HepG2 (cell line): ENCODE data around the gene SYT8. TPM values are rescaled to one million over a fixed set of nuclear protein-coding genes. Genes with fewer than 3 reads are reported as not detected.

Source experiments
- BRD4 ChIP-seq: sonication (generic); formaldehyde crosslinking; IDR thresholded peaks from 2 replicates; pipeline ENCODE4 v1.4.0; 2020; ENCODE audit warnings: missing genetic modification reagents
- DMAP1 ChIP-seq: IDR thresholded peaks from 2 replicates; pipeline ENCODE4 v1.6.1; 2016
- DNMT3B ChIP-seq: conservative IDR thresholded peaks from 2 replicates; pipeline ENCODE4 v1.6.1; 2016; ENCODE audit warnings: missing biosample characterization, control low read depth
- KLF11 ChIP-seq: IDR thresholded peaks from 2 replicates; pipeline ENCODE4 v1.6.1; 2016; ENCODE audit warnings: missing compliant biosample characterization
- NBN ChIP-seq: fragments of 450-650 bp; conservative IDR thresholded peaks from 2 replicates; pipeline ENCODE4 v1.6.1; 2017
- NFYB ChIP-seq: sonication (generic); formaldehyde crosslinking; IDR thresholded peaks from 2 replicates; pipeline ENCODE4 v1.4.0; 2020; ENCODE audit warnings: missing genetic modification reagents
- NR2C2 ChIP-seq: sonication (generic); formaldehyde crosslinking; IDR thresholded peaks from 2 replicates; pipeline ENCODE4 v1.4.0; 2020; ENCODE audit warnings: missing genetic modification reagents, mild to moderate bottlenecking, moderate library complexity, borderline replicate concordance
- PCBP2 ChIP-seq: fragments of 200-400 bp; formaldehyde crosslinking; optimal IDR thresholded peaks from 2 replicates; pipeline ENCODE3; 2018; ENCODE audit warnings: low read length, low read depth; ENCODE audit not compliant: poor library complexity, severe bottlenecking
- RAD21 ChIP-seq: fragments of 450-650 bp; formaldehyde crosslinking; IDR thresholded peaks from 2 replicates; pipeline ENCODE4 v1.5.0; 2020; ENCODE audit warnings: mild to moderate bottlenecking
- ZFX ChIP-seq: sonication (generic); formaldehyde crosslinking; IDR thresholded peaks from 2 replicates; pipeline ENCODE4 v1.4.0; 2020; ENCODE audit warnings: mild to moderate bottlenecking, low read depth, missing genetic modification reagents, moderate library complexity
- ZNF138 ChIP-seq: sonication (generic); formaldehyde crosslinking; IDR thresholded peaks from 2 replicates; pipeline ENCODE4 v1.5.0; 2020; ENCODE audit warnings: mild to moderate bottlenecking, low read depth, missing genetic modification reagents
- ZNF75D ChIP-seq: sonication (generic); formaldehyde crosslinking; IDR thresholded peaks from 2 replicates; pipeline ENCODE4 v1.8.1; 2023; ENCODE audit warnings: missing genetic modification reagents, mild to moderate bottlenecking, borderline replicate concordance
- ZNF766 ChIP-seq: sonication (generic); formaldehyde crosslinking; IDR thresholded peaks from 2 replicates; pipeline ENCODE4 v1.5.0; 2020; ENCODE audit warnings: missing genetic modification reagents, borderline replicate concordance
- polyA plus RNA-seq, 8 experiments: library from polyadenylated mRNA; depleted of rRNA in 3 of 8; stranded (reverse) in 7 of 8; unstranded in 1 of 8; fragments of >200 nt; fragmentation: Illumina TruSeq in 4 of 8; extraction: Trizol in 4 of 8; gene quantifications; 2 replicates each; pipeline versions ENCODE4 v1.2.1 to v1.2.3, GENCODE V29; 2011 to 2016; ENCODE audit warnings: low read depth in 4 of 8, missing spikeins in 1 of 8, mixed read lengths in 1 of 8; ENCODE audit not compliant: insufficient read depth in 1 of 8
- total RNA-seq, 5 experiments: library from RNA; depleted of rRNA; stranded (reverse); fragments of >200 nt; fragmentation: Illumina TruSeq; extraction: Trizol; gene quantifications; 2 replicates each; pipeline ENCODE4 v1.2.3, GENCODE V29; 2016; ENCODE audit warnings: low read depth in 1 of 5
- TF ChIP-seq, protein P1 (sequence below): sonication (generic); formaldehyde crosslinking; IDR thresholded peaks from 2 replicates; pipeline ENCODE4 v1.4.0; 2020; ENCODE audit warnings: mild to moderate bottlenecking, missing genetic modification reagents
- TF ChIP-seq, protein P2 (sequence below): sonication (generic); formaldehyde crosslinking; IDR thresholded peaks from 2 replicates; pipeline ENCODE4 v1.5.0; 2020; ENCODE audit warnings: mild to moderate bottlenecking, missing genetic modification reagents
- TF ChIP-seq, protein P3 (sequence below): sonication (generic); formaldehyde crosslinking; IDR thresholded peaks from 2 replicates; pipeline ENCODE4 v1.9.0; 2021; ENCODE audit warnings: missing genetic modification reagents, mild to moderate bottlenecking, borderline replicate concordance
- TF ChIP-seq, protein P4 (sequence below): sonication (generic); formaldehyde crosslinking; IDR thresholded peaks from 2 replicates; pipeline ENCODE4 v1.5.0; 2020; ENCODE audit warnings: mild to moderate bottlenecking, missing genetic modification reagents
- TF ChIP-seq, protein P5 (sequence below): IDR thresholded peaks from 2 replicates; pipeline ENCODE4 v1.6.1; 2012; ENCODE audit warnings: inconsistent platforms

Gene SYT8
- total and polyA plus RNA-seq, 2 of the 13 experiments (the other 11 are each of a cell fraction or from before 2014, with no cell fraction given): 0.60 to 2.3 TPM

DNA sequence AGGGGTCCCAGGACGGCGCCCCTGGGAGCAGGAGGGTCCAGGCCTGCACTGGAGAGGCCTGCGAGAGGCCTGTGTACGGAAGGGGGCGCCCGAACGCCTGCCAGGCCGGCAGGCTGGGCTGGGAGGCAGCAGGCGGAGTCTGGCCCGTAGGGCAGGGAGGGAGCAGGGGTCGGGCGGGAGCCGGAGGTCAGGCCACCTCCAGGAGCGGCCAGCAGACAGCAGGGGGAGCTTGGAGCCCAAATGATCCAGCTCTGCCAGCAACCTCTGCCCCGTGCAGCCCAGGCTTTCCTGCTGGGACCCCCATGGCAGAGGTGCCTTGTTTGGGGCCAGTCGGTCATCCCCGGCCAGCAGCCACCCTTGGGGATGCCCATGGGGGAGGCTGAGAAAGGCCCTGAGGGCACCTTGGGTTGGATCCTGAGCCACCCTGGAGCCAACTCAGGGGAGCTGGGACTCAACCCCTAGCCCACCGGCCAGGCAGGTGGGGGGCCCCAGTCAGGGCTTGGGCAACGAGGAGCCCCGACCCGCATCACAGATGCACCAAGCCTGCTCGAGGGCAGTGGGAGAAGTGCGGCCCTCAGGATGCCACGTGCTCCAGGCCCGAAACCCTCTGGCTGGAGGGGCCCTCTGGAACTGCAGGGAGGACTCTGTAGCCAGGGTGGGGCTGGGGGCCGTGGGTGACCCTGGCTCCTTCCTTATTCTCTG lies 9.6 kb upstream of the SYT8 start (continued):
- TF ChIP-seq, protein P1, sequence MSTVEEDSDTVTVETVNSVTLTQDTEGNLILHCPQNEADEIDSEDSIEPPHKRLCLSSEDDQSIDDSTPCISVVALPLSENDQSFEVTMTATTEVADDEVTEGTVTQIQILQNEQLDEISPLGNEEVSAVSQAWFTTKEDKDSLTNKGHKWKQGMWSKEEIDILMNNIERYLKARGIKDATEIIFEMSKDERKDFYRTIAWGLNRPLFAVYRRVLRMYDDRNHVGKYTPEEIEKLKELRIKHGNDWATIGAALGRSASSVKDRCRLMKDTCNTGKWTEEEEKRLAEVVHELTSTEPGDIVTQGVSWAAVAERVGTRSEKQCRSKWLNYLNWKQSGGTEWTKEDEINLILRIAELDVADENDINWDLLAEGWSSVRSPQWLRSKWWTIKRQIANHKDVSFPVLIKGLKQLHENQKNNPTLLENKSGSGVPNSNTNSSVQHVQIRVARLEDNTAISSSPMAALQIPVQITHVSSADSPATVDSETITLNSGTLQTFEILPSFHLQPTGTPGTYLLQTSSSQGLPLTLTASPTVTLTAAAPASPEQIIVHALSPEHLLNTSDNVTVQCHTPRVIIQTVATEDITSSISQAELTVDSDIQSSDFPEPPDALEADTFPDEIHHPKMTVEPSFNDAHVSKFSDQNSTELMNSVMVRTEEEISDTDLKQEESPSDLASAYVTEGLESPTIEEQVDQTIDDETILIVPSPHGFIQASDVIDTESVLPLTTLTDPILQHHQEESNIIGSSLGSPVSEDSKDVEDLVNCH (CRISPR knock-in tag): no peak
- TF ChIP-seq, protein P2, sequence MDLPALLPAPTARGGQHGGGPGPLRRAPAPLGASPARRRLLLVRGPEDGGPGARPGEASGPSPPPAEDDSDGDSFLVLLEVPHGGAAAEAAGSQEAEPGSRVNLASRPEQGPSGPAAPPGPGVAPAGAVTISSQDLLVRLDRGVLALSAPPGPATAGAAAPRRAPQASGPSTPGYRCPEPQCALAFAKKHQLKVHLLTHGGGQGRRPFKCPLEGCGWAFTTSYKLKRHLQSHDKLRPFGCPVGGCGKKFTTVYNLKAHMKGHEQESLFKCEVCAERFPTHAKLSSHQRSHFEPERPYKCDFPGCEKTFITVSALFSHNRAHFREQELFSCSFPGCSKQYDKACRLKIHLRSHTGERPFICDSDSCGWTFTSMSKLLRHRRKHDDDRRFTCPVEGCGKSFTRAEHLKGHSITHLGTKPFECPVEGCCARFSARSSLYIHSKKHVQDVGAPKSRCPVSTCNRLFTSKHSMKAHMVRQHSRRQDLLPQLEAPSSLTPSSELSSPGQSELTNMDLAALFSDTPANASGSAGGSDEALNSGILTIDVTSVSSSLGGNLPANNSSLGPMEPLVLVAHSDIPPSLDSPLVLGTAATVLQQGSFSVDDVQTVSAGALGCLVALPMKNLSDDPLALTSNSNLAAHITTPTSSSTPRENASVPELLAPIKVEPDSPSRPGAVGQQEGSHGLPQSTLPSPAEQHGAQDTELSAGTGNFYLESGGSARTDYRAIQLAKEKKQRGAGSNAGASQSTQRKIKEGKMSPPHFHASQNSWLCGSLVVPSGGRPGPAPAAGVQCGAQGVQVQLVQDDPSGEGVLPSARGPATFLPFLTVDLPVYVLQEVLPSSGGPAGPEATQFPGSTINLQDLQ (CRISPR knock-in tag): no peak
- TF ChIP-seq, protein P3, sequence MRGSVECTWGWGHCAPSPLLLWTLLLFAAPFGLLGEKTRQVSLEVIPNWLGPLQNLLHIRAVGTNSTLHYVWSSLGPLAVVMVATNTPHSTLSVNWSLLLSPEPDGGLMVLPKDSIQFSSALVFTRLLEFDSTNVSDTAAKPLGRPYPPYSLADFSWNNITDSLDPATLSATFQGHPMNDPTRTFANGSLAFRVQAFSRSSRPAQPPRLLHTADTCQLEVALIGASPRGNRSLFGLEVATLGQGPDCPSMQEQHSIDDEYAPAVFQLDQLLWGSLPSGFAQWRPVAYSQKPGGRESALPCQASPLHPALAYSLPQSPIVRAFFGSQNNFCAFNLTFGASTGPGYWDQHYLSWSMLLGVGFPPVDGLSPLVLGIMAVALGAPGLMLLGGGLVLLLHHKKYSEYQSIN: no peak
- TF ChIP-seq BRD4 (CRISPR knock-in tag) (no peak; the same call in 1 of the 2 replicates), NR2C2 (peak; percentile 57; the same call in 1 of the 2 replicates), KLF11 (peak; percentile 55; the same call in 1 of the 2 replicates), NBN (no peak), ZNF766 (CRISPR knock-in tag) (peak; percentile 61; the same call in 1 of the 2 replicates), DMAP1 (CRISPR knock-in tag) (no peak), ZFX (CRISPR knock-in tag) (peak; percentile 84), ZNF75D (CRISPR knock-in tag) (no peak), PCBP2 (no peak), DNMT3B (CRISPR knock-in tag) (no peak), RAD21 (peak; percentile 96), NFYB (no peak), ZNF138 (CRISPR knock-in tag) (no peak; the same call in 1 of the 2 replicates)
- TF ChIP-seq, protein P4, sequence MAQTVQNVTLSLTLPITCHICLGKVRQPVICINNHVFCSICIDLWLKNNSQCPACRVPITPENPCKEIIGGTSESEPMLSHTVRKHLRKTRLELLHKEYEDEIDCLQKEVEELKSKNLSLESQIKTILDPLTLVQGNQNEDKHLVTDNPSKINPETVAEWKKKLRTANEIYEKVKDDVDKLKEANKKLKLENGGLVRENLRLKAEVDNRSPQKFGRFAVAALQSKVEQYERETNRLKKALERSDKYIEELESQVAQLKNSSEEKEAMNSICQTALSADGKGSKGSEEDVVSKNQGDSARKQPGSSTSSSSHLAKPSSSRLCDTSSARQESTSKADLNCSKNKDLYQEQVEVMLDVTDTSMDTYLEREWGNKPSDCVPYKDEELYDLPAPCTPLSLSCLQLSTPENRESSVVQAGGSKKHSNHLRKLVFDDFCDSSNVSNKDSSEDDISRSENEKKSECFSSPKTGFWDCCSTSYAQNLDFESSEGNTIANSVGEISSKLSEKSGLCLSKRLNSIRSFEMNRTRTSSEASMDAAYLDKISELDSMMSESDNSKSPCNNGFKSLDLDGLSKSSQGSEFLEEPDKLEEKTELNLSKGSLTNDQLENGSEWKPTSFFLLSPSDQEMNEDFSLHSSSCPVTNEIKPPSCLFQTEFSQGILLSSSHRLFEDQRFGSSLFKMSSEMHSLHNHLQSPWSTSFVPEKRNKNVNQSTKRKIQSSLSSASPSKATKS (CRISPR knock-in tag): no peak
- TF ChIP-seq, protein P5, sequence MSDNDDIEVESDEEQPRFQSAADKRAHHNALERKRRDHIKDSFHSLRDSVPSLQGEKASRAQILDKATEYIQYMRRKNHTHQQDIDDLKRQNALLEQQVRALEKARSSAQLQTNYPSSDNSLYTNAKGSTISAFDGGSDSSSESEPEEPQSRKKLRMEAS: peak; percentile 57; the same call in 1 of the 2 replicates
